OCI-LY7 (cell line): ENCODE measurements around the gene PALLD.

ENCODE experiments used
- EZH2phosphoT487 ChIP-seq: fragments of 200-600 bp; sonication (generic); IDR thresholded peaks from 2 replicates; pipeline ENCODE4 v1.6.1; 2018; ENCODE audit warnings: low read depth, borderline replicate concordance, mild to moderate bottlenecking, mixed run types, antibody characterized with exemption, low read length, moderate library complexity, mixed read lengths
- TF ChIP-seq, protein P1 (sequence below): fragments of 200-600 bp; sonication (generic); conservative IDR thresholded peaks from 2 replicates; pipeline ENCODE4 v1.5.1; 2014; ENCODE audit warnings: mild to moderate bottlenecking, antibody characterized with exemption, low read length, moderate library complexity, mixed read lengths

DNA sequence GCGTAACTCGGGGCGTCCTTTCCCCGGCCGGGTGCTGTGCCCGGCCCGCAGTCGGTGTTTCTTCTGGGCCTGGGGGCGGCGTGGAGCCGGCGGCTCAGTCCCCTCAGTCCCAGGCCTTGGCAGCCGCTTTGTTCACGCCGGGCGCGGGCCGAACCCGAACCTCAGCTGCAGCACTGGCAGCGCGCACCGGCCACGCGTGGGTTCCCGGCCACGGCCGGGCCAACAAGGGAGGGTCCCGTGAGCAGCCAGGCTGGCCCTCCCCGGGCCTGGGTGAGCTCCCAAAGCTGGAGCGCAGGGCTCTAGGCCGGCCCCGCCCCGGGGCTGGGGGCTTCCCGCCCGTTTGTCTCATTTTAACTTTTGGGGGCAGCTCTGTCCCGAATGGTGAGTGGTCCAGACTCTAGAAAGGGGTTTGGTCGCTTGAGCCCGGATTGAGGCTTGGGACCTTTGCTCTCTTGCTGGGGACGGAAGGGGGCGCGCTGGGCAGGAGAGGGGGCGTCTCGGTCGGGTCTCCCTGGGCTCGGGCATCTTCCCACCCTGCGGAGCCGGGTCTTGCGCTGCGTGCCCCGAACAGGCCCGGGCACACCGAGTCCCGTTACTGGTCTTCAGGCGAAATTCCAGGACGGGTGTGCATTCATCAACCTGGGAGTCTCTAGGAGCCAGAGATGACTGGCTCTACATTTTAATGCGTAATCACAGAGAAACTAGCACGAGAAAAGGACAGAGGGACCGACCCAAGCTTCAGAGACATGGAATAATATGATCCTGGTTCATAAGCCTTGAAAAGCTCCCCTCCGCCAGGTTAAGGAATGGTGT lies 336.1 kb downstream of the PALLD start:
- TF ChIP-seq, protein P1, sequence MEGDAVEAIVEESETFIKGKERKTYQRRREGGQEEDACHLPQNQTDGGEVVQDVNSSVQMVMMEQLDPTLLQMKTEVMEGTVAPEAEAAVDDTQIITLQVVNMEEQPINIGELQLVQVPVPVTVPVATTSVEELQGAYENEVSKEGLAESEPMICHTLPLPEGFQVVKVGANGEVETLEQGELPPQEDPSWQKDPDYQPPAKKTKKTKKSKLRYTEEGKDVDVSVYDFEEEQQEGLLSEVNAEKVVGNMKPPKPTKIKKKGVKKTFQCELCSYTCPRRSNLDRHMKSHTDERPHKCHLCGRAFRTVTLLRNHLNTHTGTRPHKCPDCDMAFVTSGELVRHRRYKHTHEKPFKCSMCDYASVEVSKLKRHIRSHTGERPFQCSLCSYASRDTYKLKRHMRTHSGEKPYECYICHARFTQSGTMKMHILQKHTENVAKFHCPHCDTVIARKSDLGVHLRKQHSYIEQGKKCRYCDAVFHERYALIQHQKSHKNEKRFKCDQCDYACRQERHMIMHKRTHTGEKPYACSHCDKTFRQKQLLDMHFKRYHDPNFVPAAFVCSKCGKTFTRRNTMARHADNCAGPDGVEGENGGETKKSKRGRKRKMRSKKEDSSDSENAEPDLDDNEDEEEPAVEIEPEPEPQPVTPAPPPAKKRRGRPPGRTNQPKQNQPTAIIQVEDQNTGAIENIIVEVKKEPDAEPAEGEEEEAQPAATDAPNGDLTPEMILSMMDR, result no peak
- no peak for TF ChIP-seq EZH2phosphoT487
